ENCODE data around the gene WDFY1.

WDFY1 gene

GRCh38 chr2:223944703-223945531 is at the start of gene WDFY1 (continued):
- TF ChIP-seq ZSCAN5A (tag by site-specific recombination; IDR thresholded peaks at IDR 0.05) (peak; percentile 79), ZBTB8A (tag by site-specific recombination; IDR thresholded peaks at IDR 0.05) (peak; percentile 79), ZNF513 (tag by site-specific recombination; IDR thresholded peaks at IDR 0.05) (no peak), ZNF311 (tag by site-specific recombination; IDR thresholded peaks at IDR 0.05; ENCODE audit: borderline replicate concordance) (no peak), ZNF394 (tag by site-specific recombination; IDR thresholded peaks at IDR 0.05; ENCODE audit: borderline replicate concordance) (no peak; the same call in 1 of the 2 replicates), ZNF626 (tag by site-specific recombination; IDR thresholded peaks at IDR 0.05) (no peak), ZNF362 (tag by site-specific recombination; IDR thresholded peaks at IDR 0.05) (no peak), ZNF138 (tag by site-specific recombination; IDR thresholded peaks at IDR 0.05; ENCODE audit: borderline replicate concordance) (no peak), ZBTB48 (tag by site-specific recombination; IDR thresholded peaks at IDR 0.05) (no peak), ZNF10 (tag by site-specific recombination; IDR thresholded peaks at IDR 0.05) (peak; percentile 85), SP3 (tag by site-specific recombination; IDR thresholded peaks at IDR 0.05) (peak; percentile 31; the same call in 1 of the 2 replicates), ZNF202 (tag by site-specific recombination; IDR thresholded peaks at IDR 0.05; ENCODE audit: borderline replicate concordance) (no peak), ZEB2 (tag by site-specific recombination; IDR thresholded peaks at IDR 0.05) (peak; percentile 72; the same call in 1 of the 2 replicates), ZNF585B (tag by site-specific recombination; IDR thresholded peaks at IDR 0.05) (no peak), ZNF175 (tag by site-specific recombination; IDR thresholded peaks at IDR 0.05) (no peak), ZNF560 (tag by site-specific recombination; IDR thresholded peaks at IDR 0.05; ENCODE audit: borderline replicate concordance) (no peak), ZNF510 (tag by site-specific recombination; IDR thresholded peaks at IDR 0.05; ENCODE audit: insufficient replicate concordance) (no peak), GLIS1 (tag by site-specific recombination; IDR thresholded peaks at IDR 0.05) (peak; percentile 28; the same call in 1 of the 2 replicates), KLF8 (tag by site-specific recombination; IDR thresholded peaks at IDR 0.05) (peak; percentile 68; the same call in 1 of the 2 replicates), ZNF704 (tag by site-specific recombination; IDR thresholded peaks at IDR 0.05) (no peak), FEZF1 (tag by site-specific recombination; IDR thresholded peaks at IDR 0.05) (no peak), ZNF350 (tag by site-specific recombination; IDR thresholded peaks at IDR 0.05) (no peak), ZNF174 (tag by site-specific recombination; IDR thresholded peaks at IDR 0.05) (no peak), KLF7 (tag by site-specific recombination; IDR thresholded peaks at IDR 0.05; ENCODE audit: borderline replicate concordance) (no peak), ZNF621 (tag by site-specific recombination; IDR thresholded peaks at IDR 0.05) (no peak), ZFHX2 (tag by site-specific recombination; conservative IDR thresholded peaks at IDR 0.05) (peak; percentile 76), ZNF19 (tag by site-specific recombination; IDR thresholded peaks at IDR 0.05; ENCODE audit: low read depth) (no peak), ZNF76 (tag by site-specific recombination; IDR thresholded peaks at IDR 0.05; ENCODE audit: borderline replicate concordance, low read depth) (peak; percentile 71), ZNF660 (tag by site-specific recombination; IDR thresholded peaks at IDR 0.05) (peak; percentile 69), ZNF548 (tag by site-specific recombination; IDR thresholded peaks at IDR 0.05) (no peak), KLF10 (tag by site-specific recombination; IDR thresholded peaks at IDR 0.05) (0 out of 2 replicates have a peak, but pooled peaks have one; percentile 24), ZNF596 (tag by site-specific recombination; IDR thresholded peaks at IDR 0.05) (no peak), ZNF133 (tag by site-specific recombination; IDR thresholded peaks at IDR 0.05) (no peak), ZNF707 (tag by site-specific recombination; IDR thresholded peaks at IDR 0.05) (no peak), ZBTB7A (tag by site-specific recombination; IDR thresholded peaks at IDR 0.05; ENCODE audit: low read depth) (0 out of 2 replicates have a peak, but pooled peaks have one; percentile 24), ZNF521 (tag by site-specific recombination; IDR thresholded peaks at IDR 0.05) (no peak), ZNF169 (tag by site-specific recombination; IDR thresholded peaks at IDR 0.05) (no peak)
